Thoracic aorta (tissue), 2 donors: ENCODE data around the gene KCNT2. TPM values are rescaled to one million over a fixed set of nuclear protein-coding genes. Genes with fewer than 3 reads are reported as not detected.

Experiments used
- ATAC-seq: fragments of 150-250 bp; one replicate; pipeline ENCODE4 v1.8.0; 2017; ENCODE audit warnings: low read depth; ENCODE audit not compliant: insufficient number of reproducible peaks, low FRiP score
- DNase-seq: peaks from one replicate; pipeline ENCODE4 v3.0.0-alpha.2; 2020; ENCODE audit warnings: low spot score
- H3K27ac ChIP-seq, 2 donors: fragments of 200-600 bp; sonication (generic); 1 replicate in 1 of 2; 2 replicates in 1 of 2; pipeline ENCODE4 v1.5.1; 2016; ENCODE audit warnings: mild to moderate bottlenecking in 2 of 2, moderate library complexity in 2 of 2
- H3K27me3 ChIP-seq: fragments of 200-600 bp; sonication (generic); replicated peaks from 2 replicates; pipeline ENCODE4 v1.6.0; 2016; ENCODE audit warnings: mild to moderate bottlenecking; ENCODE audit not compliant: insufficient read depth
- H3K36me3 ChIP-seq: fragments of 200-600 bp; sonication (generic); one replicate; pipeline ENCODE4 v1.5.1; 2016
- H3K4me1 ChIP-seq, 2 donors: fragments of 200-600 bp; sonication (generic); 1 replicate in 1 of 2; 2 replicates in 1 of 2; pipeline versions ENCODE4 v1.5.1 to v1.6.0; 2016; ENCODE audit warnings: low read depth in 2 of 2, mild to moderate bottlenecking in 1 of 2; ENCODE audit not compliant: control insufficient read depth in 1 of 2
- H3K4me3 ChIP-seq: fragments of 200-600 bp; sonication (generic); 2 replicates; pipeline ENCODE4 v1.5.1; 2016; ENCODE audit warnings: mild to moderate bottlenecking
- H3K9me3 ChIP-seq: fragments of 200-600 bp; sonication (generic); 2 replicates; pipeline ENCODE4 v1.5.1; 2016
- total RNA-seq, 2 donors: library from RNA; depleted of rRNA; stranded (reverse); fragments of >200 nt; gene quantifications; one replicate each; pipeline versions ENCODE4 v1.1.0 to v1.2.3, GENCODE V29; 2016
- TF ChIP-seq, protein P1 (sequence below): fragments of 200-600 bp; sonication (generic); IDR thresholded peaks from one replicate; pipeline ENCODE4 v1.5.1; 2019; ENCODE audit warnings: antibody characterized with exemption

KCNT2 gene
- total RNA-seq, 2 donors from 2014 or later, result 15.6 to 23.6 TPM

GRCh38 chr1:196361112-196361714 is 247.0 kb downstream of the KCNT2 start:
- ATAC-seq (no peak), DNase-seq (no peak)
- Histone ChIP-seq H3K9me3 (no peaks in the 10 kb centered on the region), H3K4me3 (no peak overlapping the region), H3K36me3 (no peaks in the 10 kb centered on the region), H3K4me1 (no peaks in the 10 kb centered on the region), H3K27ac (no peak overlapping the region), H3K27me3 (no peaks in the 10 kb centered on the region)
- TF ChIP-seq, protein P1, sequence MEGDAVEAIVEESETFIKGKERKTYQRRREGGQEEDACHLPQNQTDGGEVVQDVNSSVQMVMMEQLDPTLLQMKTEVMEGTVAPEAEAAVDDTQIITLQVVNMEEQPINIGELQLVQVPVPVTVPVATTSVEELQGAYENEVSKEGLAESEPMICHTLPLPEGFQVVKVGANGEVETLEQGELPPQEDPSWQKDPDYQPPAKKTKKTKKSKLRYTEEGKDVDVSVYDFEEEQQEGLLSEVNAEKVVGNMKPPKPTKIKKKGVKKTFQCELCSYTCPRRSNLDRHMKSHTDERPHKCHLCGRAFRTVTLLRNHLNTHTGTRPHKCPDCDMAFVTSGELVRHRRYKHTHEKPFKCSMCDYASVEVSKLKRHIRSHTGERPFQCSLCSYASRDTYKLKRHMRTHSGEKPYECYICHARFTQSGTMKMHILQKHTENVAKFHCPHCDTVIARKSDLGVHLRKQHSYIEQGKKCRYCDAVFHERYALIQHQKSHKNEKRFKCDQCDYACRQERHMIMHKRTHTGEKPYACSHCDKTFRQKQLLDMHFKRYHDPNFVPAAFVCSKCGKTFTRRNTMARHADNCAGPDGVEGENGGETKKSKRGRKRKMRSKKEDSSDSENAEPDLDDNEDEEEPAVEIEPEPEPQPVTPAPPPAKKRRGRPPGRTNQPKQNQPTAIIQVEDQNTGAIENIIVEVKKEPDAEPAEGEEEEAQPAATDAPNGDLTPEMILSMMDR, result no peak

DNA sequence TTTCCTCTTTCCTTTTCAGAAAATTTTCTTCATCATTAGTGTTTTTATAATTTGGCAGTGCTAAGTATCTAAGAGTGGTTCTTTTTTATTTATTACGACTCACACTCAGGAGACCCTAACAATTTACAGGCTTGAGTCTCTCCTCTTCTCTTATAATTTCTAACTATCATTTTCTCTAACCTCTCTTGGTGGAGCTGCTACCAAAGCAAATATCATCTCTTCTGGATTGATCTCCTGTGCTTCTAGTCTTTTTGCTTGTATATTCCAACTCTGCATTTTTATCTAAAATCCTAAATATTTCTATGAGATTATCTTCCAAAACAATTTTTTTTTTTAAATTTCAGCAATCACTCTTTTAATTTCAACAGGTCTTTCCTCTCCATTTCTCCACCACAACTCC is 250.3 kb downstream of the KCNT2 start:
- TF ChIP-seq, protein P1, result no peak
- DNase-seq (no peak), ATAC-seq (no peak)
- H3K27ac ChIP-seq, result no peak overlapping the region
- no peaks in the 10 kb centered on the region for H3K27me3 ChIP-seq
- H3K4me3 ChIP-seq, result no peak overlapping the region
- no peaks in the 10 kb centered on the region for H3K9me3 ChIP-seq
- no peaks in the 10 kb centered on the region for H3K36me3 ChIP-seq
- H3K4me1 ChIP-seq, result no peaks in the 10 kb centered on the region

DNA sequence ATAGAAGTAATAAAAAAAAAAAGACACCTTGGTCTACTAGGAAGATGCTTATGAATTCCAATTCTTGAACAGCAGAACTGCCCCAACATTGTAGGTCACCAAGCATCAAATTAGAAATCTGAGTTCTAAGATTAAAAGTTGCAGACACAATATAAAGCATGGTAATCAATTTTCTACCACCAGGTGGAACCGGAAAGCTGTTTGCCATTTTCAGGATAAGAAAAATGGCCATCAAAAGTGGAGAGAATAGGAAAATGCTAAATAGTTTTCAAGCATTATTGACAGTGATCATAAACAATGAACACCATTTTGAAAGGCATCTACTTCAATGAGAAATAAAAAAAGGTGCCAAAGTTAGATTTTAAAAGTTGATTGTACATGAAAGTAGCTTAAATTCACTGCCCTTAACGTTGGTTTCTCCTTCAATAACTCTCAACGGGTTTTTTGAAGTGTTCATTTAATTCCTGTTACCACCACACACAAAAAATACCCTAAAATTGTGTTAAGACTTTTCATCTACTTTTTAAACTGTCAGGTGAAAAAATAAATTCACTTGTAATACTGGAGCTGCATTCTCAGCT is 252.9 kb downstream of the KCNT2 start:
- no peak for ATAC-seq

DNA sequence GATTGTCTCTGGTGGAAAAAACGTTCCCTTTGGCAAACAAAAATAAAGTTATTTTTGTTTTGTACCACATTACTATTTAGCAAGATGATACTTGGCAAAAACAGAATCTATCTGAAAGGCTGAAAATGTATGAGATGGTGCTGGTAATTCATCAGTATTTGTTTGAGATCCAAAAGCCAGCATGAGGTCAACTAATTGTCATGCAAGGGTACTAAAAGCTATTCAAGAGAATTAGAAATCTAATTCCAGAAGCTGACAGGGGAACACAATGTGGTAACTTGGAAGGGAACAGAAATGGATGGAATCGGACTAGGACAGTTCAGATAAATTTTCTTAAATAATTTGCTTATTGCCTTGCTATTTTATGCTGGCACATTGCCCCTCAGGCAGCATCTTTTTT is 263.8 kb downstream of the KCNT2 start:
- ATAC-seq (no peak), DNase-seq (no peak)
- Histone ChIP-seq H3K27me3 (no peaks in the 10 kb centered on the region), H3K4me3 (no peak overlapping the region), H3K4me1 (no peaks in the 10 kb centered on the region), H3K9me3 (no peaks in the 10 kb centered on the region), H3K27ac (no peak overlapping the region), H3K36me3 (no peaks in the 10 kb centered on the region)
- TF ChIP-seq, protein P1, result no peak

More for the DNA sequence above, 252.9 kb downstream of the KCNT2 start:
- Histone ChIP-seq H3K27ac (no peak overlapping the region), H3K36me3 (no peaks in the 10 kb centered on the region), H3K4me3 (no peak overlapping the region), H3K27me3 (no peaks in the 10 kb centered on the region), H3K4me1 (no peaks in the 10 kb centered on the region), H3K9me3 (no peaks in the 10 kb centered on the region)
- TF ChIP-seq, protein P1, result peak; percentile 28
- DNase-seq, result no peak

GRCh38 chr1:196324345-196324744 is 283.9 kb downstream of the KCNT2 start:
- Histone ChIP-seq H3K4me1 (no peaks in the 10 kb centered on the region), H3K27me3 (no peaks in the 10 kb centered on the region), H3K27ac (no peak overlapping the region), H3K36me3 (no peaks in the 10 kb centered on the region), H3K9me3 (no peaks in the 10 kb centered on the region), H3K4me3 (no peak overlapping the region)
- no peak for ATAC-seq
- DNase-seq, result no peak
- TF ChIP-seq, protein P1, result no peak
